Brain pericyte (primary cell): ENCODE measurements around the gene SLC34A1.
"Not testable (repeated sequence)": the region's sequence is repeated elsewhere in the genome, so short reads cannot be mapped to it uniquely, and the experiment has no call there.

ENCODE experiments used
- DNase-seq: peaks from one replicate; pipeline ENCODE4 v3.0.0-alpha.2; 2012; ENCODE audit warnings: low read depth, low spot score

SLC34A1 gene, protein sequence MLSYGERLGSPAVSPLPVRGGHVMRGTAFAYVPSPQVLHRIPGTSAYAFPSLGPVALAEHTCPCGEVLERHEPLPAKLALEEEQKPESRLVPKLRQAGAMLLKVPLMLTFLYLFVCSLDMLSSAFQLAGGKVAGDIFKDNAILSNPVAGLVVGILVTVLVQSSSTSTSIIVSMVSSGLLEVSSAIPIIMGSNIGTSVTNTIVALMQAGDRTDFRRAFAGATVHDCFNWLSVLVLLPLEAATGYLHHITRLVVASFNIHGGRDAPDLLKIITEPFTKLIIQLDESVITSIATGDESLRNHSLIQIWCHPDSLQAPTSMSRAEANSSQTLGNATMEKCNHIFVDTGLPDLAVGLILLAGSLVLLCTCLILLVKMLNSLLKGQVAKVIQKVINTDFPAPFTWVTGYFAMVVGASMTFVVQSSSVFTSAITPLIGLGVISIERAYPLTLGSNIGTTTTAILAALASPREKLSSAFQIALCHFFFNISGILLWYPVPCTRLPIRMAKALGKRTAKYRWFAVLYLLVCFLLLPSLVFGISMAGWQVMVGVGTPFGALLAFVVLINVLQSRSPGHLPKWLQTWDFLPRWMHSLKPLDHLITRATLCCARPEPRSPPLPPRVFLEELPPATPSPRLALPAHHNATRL

DNA sequence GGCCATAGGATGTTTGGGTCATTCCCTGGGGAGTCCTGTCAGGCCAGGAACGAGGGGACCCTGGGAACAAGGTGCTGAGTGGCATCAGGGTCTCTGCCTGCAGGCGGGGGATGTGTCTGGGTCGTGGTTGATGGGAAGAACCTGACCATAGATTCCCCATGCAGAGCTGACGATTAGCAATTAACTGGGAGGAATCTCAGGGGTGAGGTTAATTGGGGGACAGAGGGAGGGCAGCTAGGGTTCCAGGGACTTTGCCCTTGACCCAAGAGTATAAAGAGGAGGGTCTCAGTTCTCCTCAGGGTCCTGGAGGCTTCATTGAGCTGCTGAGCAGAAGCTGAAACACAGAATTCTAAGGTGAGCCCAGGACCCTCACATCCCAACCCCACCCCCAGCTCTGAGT, at the start of gene SLC34A1:
SLC34A1 (plus strand) TSS at position 301 of the 400 bp plus-strand sequence. CDS start 1,308 bp downstream, outside the sequence.
- no peak for DNase-seq

DNA sequence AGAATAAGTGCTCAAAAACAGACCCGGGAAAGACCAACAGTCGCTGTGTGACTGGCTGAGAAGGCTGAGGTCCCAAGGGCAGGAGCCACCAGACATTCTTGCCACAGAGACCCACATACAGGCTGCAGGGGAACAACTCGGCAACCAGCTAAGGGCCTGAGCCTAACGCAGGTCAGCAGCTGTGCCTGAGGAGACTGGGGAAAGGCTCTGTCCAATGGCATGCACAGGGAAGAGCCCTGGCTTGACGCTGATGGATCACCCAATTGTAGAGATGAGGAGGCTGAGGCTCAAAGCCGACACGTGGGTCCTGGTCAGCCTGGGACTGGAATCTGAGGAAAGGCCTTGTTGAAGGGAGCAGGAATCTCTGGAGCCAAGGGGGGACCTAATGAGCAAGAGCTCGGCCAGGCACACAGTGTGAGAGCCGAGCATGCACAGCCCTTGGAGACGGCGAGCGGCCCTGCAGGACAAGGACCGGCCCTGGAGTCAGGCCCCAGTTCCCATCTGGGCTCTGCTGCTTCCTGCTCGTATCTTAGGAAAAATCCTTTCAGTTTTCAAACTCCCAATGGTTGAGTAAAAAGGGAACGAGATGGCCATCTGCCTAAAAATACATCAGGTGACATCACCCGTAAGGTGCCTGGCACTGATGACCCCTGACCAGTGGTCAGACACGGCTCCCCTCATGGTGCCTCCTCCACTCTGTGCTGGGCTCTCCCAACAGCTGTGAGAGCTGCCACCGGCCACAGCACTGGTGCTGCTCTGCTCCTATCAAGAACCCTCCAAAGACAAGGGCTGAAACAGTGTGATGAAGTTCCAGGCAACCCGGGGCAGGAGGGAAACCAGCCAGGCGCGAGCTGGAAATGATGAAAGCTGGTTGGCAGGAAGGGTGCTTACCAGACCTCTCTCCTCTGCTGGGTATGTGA, 49.2 kb upstream of the SLC34A1 start:
- DNase-seq, result no peak

DNA sequence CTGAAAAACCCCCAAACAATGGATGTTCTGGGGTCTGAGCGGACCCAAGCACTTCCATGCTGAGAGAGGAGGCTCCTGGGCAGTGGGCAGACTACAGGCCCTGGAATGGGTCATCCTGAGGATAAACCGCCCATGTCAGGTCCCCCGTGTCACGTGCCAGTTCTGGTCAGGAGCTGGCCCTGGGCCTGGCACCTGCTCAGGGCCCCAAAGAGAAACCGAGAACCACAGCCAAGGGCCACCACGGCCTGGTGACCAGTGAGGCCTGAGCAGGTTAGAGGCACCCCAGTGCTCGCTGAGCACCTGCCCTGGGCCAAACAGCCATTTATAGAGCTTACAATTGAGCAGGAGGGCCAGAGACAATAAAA, 48.6 kb upstream of the SLC34A1 start:
- no peak for DNase-seq

DNA sequence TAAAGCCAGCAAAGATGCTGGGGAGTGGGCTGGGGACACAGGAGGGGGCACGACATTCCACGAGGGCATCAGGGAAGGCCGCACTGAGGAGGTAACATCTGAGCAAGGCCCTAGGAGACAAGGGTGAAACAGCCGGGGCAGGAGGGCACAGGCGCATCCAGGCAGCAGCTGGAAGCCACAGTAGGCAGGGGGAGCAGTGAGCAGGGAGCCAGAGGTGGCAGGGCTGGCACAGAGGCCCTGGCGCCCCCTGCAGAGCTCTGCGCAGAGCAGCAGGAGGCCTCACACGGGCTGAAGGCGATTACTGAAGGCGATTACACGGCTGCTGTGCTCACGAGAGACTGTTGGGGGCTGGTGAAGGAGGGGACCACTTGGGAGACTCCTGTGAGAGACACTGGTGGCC, 48.1 kb upstream of the SLC34A1 start:
- DNase-seq, result no peak

DNA sequence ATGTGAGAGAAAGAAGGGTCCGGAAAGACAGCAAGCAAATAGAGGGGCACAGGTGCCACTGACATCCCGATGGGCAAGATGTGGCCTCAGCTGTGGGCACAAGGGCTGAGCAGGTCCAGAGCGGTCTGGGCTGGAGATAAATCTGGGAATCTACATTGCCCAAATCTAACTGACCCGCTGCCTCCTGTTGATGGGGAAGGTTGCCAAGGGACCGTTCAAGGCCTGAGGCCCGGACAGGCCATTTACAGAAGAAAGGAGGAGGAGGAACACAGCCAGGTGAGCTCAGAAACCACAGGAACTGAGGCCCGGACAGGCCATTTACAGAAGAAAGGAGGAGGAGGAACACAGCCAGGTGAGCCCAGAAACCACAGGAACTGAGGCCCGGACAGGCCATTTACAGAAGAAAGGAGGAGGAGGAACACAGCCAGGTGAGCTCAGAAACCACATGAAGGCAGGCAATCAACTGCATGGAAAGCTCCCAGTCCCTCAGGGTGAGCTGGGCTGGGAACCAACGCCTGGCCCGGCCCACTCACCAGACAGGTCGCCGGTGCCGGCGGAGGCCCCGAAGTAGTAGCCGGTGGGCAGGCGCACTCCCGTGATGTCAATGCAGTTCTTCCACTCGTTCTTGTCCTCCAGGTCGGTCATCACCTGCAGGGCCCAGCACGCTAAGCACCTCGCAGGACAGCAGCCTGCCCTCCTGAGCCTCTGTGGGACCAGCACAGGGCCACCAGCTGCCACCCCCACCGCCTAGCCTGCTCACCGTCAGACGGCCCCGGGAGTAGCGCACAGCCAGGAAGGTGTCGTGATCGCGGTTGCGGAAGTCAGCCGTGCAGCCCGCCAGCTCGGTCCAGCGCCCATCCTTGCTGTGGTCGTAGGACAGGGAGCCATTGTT, 47.4 kb upstream of the SLC34A1 start:
- DNase-seq, result no peak

DNA sequence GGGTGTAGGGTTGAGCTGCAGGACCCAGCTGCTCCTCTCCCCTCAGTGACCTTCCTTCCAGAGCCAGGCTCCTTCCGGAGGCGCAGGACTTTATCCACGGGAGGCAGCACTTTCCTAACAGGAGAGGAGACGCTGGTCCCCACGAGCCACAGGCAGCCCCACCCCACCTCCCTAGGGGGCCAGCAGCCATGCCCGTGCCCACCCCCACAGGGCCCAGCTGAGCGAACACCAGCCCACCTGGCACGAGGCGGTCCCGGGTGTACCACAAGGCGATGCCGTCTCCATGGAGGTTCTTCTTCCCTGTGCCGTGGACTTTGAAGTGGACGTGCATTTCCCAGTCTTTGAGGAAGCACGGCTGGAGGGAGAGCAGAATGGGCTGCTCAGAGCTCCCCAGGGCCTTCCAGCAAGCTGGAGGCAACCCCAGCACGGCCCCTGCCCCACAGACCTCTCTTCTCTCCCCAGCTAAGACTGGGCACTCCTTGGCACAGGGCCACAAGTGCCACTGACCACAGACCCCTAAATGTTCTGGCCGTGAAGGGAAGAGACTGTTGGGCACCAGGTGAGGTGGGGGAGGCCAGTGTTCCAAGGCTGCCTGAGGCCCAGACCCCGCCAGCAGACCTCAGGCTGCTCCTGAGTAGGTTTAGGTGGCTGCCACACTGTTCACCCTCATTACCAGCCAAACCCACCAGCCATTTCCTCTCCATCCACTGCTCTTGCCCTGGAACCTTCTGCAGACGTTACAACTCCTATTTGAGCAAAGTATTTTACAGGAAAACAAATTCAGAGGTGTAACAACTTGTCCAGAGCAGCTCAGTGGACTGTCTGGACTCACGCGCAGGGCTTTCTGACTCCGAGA, 45.8 kb upstream of the SLC34A1 start:
- DNase-seq, result no peak

DNA sequence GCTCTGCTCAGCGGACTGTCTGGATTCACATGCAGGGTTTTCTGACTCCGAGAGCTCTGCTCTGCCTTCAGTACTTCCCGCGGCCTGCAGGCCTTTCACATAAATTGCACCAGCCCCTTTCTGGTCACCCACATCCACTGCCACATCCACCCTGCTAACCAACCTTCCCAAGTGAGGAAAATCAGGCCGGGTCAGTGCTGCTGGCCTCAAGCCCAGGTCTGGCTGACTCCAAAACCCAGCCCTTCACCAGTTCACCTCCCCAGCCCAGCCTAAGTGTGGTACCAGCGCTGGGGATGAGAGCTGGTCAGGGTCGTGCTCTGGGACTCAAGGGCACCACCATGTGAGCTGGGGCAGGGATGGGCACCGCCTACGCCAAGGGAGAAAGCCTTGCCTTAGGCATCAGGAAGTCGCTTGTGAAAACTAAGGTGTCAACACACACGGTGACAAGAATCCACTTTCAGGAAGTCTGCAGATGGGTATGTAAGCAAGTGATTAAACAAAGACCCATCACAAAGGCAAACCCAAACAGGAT, 45.1 kb upstream of the SLC34A1 start:
- no peak for DNase-seq

DNA sequence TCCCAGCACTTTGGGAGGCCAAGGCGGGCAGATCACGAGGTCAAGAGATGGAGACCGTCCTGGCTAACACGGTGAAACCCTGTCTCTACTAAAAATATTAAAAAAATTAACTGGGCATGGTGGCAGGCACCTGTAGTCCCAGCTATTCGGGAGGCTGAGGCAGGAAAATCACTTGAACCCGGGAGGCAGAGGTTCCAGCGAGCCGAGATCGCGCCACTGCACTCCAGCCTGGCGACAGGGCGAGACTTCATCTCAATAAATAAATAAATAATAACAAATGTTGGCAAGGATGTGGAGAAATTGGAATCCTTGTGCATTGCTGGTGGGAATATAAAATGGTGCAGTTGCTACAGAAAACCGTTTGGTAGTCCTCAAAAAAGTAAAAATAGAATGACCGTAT, 41.2 kb upstream of the SLC34A1 start:
- DNase-seq, result not testable (repeated sequence)

DNA sequence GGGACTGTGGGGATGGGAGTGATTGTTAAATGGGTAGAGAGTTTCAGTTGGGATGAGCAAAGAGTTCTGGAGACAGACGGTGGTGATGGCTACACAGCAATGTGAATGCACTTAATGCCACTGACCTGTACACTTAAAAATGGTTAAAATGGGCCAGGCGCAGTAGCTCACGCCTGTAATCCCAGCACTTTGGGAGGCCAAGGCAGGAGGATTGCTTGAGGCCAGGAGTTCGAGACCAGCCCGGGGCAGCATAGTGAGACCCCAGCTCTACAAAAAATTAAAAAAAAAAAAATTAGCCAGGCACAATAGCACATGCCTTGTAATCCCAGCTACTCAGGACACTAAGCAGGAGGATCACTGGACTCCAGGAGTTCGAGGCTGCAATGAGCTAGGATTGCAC, 40.5 kb upstream of the SLC34A1 start:
- DNase-seq, result no peak

DNA sequence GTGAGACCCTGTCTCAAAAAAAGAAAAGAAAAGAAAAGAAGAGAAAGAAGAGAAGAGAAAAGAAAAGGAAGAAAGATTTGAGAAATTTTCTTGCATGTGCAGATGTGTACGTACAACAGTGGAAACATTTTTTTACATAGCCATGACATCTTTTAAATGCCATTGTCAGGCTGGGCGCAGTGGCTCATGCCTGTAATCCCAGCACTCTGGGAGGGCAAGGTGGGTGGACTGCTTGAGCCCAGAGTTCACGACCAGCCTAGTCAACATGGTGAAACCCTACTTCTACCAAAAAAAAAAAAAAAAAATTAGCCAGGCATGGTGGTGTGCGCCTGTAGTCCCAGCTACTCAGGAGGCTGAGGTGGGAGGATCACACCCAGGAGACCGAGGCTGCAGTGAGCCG, 39.3 kb upstream of the SLC34A1 start:
- no peak for DNase-seq

DNA sequence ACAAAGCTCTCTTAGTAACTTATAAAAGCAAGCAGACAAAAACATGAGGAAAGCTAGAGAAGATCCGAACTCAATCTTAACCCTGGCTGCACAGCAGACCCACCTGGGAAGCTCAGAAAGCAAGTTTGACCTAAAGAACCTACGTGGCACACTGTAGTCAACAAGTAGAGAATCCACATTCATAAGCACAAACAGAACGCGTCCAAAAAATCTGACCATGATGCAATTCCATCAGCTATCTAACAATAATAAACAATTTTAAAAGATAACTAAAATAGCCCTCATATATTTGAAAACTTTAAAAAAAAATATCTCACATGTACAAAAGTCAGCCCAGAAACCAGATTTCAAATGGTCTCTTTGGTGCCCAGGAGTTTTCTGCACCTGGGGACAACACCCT, 37.4 kb upstream of the SLC34A1 start:
- DNase-seq, result no peak

DNA sequence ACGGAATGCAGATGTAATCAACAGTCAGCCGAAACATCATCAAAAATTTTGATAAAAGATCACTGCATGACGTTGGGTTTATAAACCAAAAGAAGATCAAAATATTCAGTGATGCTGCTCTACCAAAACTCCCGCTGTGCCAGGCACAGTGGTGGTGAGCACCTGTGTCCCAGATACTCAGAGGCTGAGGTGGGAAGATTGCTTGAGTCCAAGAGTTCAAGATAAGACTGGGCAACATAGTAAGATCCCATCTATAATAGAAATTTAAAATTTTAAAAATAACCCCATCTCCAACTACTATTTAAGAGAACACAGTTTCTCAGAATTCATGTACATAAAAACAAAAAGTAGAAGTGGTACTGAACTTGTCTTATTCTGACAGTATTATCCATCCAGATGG, 36.5 kb upstream of the SLC34A1 start:
- no peak for DNase-seq

DNA sequence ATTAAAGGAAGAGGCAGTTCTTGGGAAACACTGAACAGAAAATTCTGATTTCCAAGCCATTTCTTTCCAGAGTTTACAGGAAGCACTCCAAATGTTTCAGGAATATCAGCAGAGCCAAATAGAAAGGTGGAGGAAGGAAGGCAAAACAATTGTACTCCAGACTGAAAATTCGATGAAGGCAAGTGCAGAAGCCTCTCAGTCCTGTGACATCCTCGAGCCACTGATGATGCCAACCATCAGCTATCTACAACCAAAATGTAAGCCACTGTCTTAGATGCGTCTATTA, 34.9 kb upstream of the SLC34A1 start:
- DNase-seq, result no peak

DNA sequence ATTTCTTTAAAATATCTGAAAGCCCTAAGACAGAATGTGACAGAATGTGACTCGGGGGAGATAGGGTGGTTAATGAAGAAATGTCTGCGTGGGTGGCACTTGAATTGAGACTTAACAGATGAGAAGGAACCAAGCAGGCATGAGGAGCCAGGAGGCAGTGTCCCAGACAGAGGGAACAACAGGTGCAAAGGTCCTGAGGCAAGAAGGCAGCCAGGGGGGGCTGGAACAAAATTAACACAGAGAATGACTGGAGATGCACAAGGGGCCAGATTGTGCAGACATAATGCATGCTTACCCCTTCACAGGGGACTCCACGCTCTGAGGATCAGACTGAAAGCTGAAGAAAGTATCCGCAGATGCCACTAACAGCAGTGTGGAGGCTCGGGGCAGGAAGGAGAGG, 34.5 kb upstream of the SLC34A1 start:
- DNase-seq, result no peak

DNA sequence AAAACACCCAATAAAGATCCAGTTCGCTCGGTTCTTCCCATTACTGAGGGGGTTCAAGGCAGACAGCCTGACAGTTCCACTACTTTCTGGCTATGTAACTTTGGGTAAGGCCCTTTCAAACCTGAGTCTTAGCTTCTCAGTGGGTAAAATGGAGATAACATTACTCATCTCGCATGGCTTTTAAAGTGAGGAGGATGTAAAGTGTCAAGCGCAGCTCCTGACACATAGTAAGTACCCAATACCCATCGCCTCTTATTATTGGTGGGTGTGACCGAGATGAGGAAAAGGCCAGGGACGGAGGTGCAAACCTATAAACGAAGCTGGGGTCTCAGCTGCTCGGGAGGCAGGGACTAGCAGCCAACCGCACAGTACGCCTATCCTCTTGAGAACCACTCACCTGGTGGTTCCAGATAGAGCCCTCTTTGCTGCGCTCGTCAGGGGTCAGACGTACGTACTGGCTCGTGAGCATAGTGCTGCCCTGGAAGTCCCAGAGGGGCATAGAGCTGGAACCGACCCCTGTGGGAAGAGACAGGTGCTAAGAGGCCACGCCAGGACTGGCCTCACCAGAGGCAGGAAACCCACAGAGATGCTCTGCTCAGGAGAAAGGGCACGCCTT, 33.4 kb upstream of the SLC34A1 start:
- no peak for DNase-seq

DNA sequence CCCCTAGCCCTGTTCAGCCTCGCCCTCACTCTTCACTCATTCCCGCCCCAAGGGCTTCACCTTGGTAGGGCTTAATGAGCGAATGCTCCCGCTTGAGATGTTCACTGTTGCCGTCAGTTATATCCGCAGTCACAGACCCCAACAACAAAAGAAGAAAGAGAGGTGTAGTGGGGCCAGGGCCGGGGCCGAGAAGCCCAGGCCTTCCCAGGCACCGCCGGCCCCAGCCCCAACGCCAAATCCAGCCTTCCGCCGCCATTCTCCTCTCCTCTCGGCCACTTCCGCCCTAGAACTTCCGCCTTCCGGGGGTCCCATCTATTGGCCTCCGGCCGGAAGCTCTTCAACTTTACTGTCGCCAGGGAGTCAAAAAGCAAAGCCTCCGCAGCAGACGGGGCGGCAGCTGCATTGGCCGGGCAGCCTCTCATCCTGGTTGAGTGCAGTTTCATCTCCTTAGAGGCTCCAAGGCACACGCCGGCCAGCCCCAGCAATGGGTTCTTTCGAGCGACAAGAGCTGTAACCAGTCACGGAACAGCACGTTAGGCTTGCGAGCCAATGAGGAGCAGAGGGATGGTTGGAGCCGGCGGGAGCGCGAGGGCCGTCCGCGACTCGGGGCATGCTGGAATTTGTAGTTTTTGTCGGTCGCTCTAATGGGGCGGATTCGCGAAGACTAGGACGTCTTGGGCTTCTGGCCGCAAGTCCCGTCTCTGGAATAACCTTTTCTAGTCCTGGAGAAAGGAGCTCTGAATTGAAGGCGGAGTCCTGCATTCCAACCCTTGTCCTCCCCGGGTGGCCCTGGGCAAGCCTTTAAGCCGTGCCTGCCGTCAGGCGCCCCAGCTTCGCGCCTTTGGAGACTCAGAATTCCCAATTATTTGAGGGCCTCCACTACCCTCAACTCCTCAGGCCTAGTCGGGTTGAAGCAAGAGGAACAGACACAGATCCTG, 32.6 kb upstream of the SLC34A1 start, which contains the start of gene LMAN2:
LMAN2 (minus strand) TSS at position 277 of the 938 bp plus-strand sequence; CDS start at position 256, 21 bp downstream.
- DNase-seq, result peak; percentile 93

DNA sequence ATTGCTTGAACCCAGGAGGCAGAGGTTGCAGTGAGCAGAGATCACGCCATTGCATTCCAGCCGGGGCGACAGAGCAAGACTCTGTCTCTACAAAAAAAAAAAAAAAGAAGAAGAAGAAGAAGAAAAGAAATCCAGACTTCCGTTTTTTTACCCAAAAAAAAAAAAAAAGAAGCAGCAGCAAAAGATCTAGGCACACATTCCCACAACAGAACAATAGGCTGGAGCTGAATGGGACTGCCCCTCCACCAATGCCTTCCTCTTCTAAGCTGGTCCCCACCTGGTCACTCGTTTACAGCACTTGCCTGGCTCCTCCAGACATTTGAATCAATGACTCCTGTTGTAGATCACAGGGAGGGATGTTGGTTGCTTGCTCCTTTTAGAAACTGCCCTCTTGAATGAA, 31.1 kb upstream of the SLC34A1 start:
- DNase-seq, result no peak

DNA sequence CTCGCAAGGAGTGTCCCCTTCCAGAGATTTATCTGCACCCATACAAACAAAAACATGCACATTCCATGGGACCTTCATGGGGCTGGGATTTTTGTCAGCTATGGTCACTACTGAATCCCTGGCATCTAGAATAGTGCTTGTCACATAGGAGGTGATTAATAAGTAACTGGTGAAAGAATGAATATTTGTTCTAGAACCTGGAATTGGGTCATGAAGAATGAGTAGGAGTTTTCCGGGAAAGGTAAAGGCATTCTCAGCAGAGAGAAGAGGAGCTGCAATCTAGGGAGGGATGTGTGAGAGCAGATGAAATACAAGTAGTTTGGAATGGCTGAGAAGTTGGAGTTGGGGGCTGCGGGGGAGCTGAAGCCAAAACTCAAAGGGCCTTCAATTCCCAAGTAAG, 30.0 kb upstream of the SLC34A1 start:
- no peak for DNase-seq

DNA sequence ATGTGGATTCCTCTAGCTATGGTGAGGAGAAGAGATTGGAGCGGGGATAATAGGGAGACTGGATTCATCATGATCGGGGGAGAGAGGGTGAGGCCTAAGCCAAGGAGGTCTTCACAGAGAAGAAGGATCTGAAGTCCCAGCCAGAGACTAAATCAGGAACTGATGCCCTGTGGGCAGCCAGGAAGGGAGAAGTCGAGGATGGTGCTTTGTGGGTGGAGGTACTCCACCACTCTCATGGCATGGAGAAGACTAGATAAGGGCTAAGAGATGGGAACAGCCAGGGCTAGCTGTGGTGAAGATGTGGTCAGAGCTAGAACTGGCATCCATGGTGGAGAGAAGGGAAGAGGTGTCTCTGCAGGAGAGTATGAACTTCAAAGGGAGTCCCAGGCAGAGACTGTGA, 29.5 kb upstream of the SLC34A1 start:
- no peak for DNase-seq
